Glomerular endothelial cell (primary cell): ENCODE measurements around the gene BTN1A1. TPM values are rescaled to one million over a fixed set of nuclear protein-coding genes. Genes with fewer than 3 reads are reported as not detected.

Source experiments
- DNase-seq: peaks from one replicate; pipeline ENCODE4 v3.0.0-alpha.2; 2011; ENCODE audit warnings: low read depth, low spot score; ENCODE audit errors: extremely low read depth
- total RNA-seq: library from RNA; depleted of rRNA; stranded (reverse); fragments of >200 nt; gene quantifications from 2 replicates; pipeline ENCODE4 v1.2.3, GENCODE V29; 2015

The BTN1A1 gene
- total RNA-seq, 1 donor from 2014 or later: not detected

- no peak for DNase-seq
Observed at GRCh38 chr6:26556263-26557070, 56.4 kb downstream of the BTN1A1 start.

Other genes with a start within 250 kb of the BTN1A1 start
- 16.5 and 18.0 TPM in 2 replicates for gene BTN3A2, start 135.1 kb upstream of the BTN1A1 start, total RNA-seq
- 10.8 and 14.2 TPM in 2 replicates for gene BTN2A2, start 117.2 kb upstream of the BTN1A1 start, total RNA-seq
- 10.2 and 13.9 TPM in 2 replicates for gene BTN3A1, start 98.0 kb upstream of the BTN1A1 start, total RNA-seq
- 13.0 and 16.9 TPM in 2 replicates for gene BTN3A3, start 59.8 kb upstream of the BTN1A1 start, total RNA-seq
- 12.2 and 21.6 TPM in 2 replicates for gene BTN2A1, start 42.3 kb upstream of the BTN1A1 start, total RNA-seq
- 43.0 and 45.5 TPM in 2 replicates for gene HMGN4, start 38.1 kb downstream of the BTN1A1 start, total RNA-seq
- gene ABT1, start 96.7 kb downstream of the BTN1A1 start, total RNA-seq: 13.8 and 14.8 TPM in 2 replicates
- gene ZNF322, start 159.4 kb downstream of the BTN1A1 start, total RNA-seq: 8.7 and 11.1 TPM in 2 replicates